Gastroesophageal sphincter (tissue), 4 donors: ENCODE data around the gene ID3. TPM values are rescaled to one million over a fixed set of nuclear protein-coding genes. Genes with fewer than 3 reads are reported as not detected.

Experiments used
- ATAC-seq: fragments of 150-250 bp; one replicate; pipeline ENCODE4 v1.9.1; 2016; ENCODE audit warnings: mild to moderate bottlenecking, moderate library complexity
- H3K27ac ChIP-seq, 4 donors: fragments of 200-600 bp; sonication (generic) in 3 of 4; 1 replicate in 3 of 4; 2 replicates in 1 of 4; pipeline ENCODE4 v1.5.1; 2016 to 2019
- H3K27me3 ChIP-seq: fragments of 200-600 bp; sonication (generic); one replicate; pipeline ENCODE4 v1.5.1; 2019
- H3K36me3 ChIP-seq, 2 donors: fragments of 200-600 bp; sonication (generic); one replicate each; pipeline ENCODE4 v1.5.1; 2019; ENCODE audit warnings: control low read depth in 1 of 2
- H3K4me1 ChIP-seq, 3 donors: fragments of 200-600 bp; sonication (generic); 1 replicate in 2 of 3; 2 replicates in 1 of 3; pipeline ENCODE4 v1.5.1; 2016 to 2019; ENCODE audit warnings: control low read depth in 2 of 3
- H3K4me3 ChIP-seq, 2 donors: fragments of 200-600 bp; sonication (generic); one replicate each; pipeline ENCODE4 v1.5.1; 2019; ENCODE audit warnings: mild to moderate bottlenecking in 1 of 2, moderate library complexity in 1 of 2
- H3K9me3 ChIP-seq, 3 donors: fragments of 200-600 bp; sonication (generic); one replicate each; pipeline ENCODE4 v1.5.1; 2017 to 2019; ENCODE audit warnings: control low read depth in 2 of 3
- CTCF ChIP-seq, 4 experiments: fragments of 200-600 bp in 2 of 4; fragments of 450-650 bp in 2 of 4; sonication (generic) in 1 of 4; IDR thresholded peaks; one replicate each; pipeline ENCODE4 v1.5.1; 2017 to 2019; ENCODE audit warnings: antibody characterized with exemption in 4 of 4, mild to moderate bottlenecking in 2 of 4, moderate library complexity in 2 of 4
- EP300 ChIP-seq: sonication (generic); formaldehyde crosslinking; IDR thresholded peaks from one replicate; pipeline ENCODE4 v1.6.1; 2017; ENCODE audit warnings: antibody characterized with exemption, mild to moderate bottlenecking
- POLR2A ChIP-seq, 2 donors: fragments of 450-650 bp; IDR thresholded peaks; one replicate each; pipeline ENCODE4 v1.6.1; 2017; ENCODE audit warnings: antibody characterized with exemption in 2 of 2, mild to moderate bottlenecking in 2 of 2, moderate library complexity in 1 of 2
- POLR2AphosphoS5 ChIP-seq: sonication (generic); formaldehyde crosslinking; IDR thresholded peaks from one replicate; pipeline ENCODE4 v1.6.1; 2017; ENCODE audit warnings: antibody characterized with exemption
- WGBS, 2 donors: methylation state at CpG; one replicate each; pipeline ENCODE4 v1.1.5; 2018; ENCODE audit warnings: low coverage in 1 of 2; 5-methylcytosine and 5-hydroxymethylcytosine counted together
- total RNA-seq, 4 donors: library from RNA; depleted of rRNA; stranded (reverse); fragments of >200 nt; gene quantifications; one replicate each; pipeline ENCODE4 v1.1.0, GENCODE V29; 2016

ID3 gene
- total RNA-seq, 4 donors from 2014 or later: 144 to 270 (median 221) TPM

DNA sequence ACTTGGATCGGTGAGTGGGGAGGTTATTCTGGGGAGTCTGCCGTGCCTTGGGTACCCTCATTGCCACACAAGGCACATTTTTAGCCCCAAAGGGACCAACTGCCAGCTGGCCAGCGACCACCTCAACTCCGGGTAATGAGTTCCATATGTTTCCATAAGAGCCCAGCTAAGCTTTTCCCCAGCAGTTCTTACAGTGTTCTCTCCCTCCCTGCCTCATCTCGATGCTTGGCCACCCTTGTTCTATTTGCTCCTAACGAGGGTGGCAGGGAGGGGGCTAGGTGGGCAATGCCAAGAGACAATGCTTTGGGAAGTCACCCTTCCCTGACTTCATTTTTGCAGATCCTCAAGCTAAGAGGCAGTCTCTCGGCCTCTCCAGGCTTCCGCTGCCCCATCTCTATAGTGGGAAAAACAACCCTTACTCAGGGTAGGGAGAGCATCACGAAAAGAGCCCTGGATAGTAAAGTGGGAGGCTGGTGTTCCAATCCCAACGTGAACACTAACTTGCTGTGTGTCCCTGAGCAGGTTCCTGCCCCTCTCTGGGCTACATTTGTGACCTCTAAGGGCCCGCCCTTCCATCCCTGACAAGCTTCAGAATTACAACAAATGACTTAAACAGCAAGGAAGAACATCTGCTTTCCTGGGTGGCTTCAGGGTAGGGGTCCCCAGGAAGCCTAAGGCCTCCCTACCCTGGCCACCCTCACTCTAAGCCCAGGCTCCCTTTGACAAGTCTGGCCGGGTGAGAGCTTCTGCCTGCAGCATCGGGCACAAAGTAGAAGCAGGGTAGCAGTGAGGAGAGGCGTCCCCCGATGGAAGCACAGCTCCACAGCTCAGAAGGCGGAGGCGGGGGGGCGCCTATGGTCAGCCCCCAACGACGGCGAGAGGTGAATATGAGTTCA lies 5.8 kb downstream of the ID3 start:
- Histone ChIP-seq H3K36me3 (peaks cover 0 to 11% of the 10 kb centered on the region in 2 donors), H3K9me3 (no peaks in the 10 kb centered on the region), H3K4me3 (no peak overlapping the region), H3K27ac (peak overlapping the region; percentile 70 to 98 (median 97)), H3K4me1 (peaks cover 0 to 75% (median 14%) of the 10 kb centered on the region in 3 donors), H3K27me3 (no peaks in the 10 kb centered on the region)
- no peak for TF ChIP-seq EP300
- TF ChIP-seq POLR2AphosphoS5: no peak
- no peak for TF ChIP-seq POLR2A (IDR thresholded peaks at IDR 0.05)
- TF ChIP-seq CTCF (IDR thresholded peaks at IDR 0.05): no peak
- ATAC-seq: no peak
- WGBS, 2 donors: 76 to 78% methylated on average over 4 to 5 of the region's 21 CpGs

- Histone ChIP-seq H3K4me3 (no peak overlapping the region), H3K4me1 (peaks cover 0 to 60% (median 14%) of the 10 kb centered on the region in 3 donors), H3K36me3 (no peaks in the 10 kb centered on the region), H3K27ac (peak overlapping the region in 2 of 4 donors; percentile 96 to 98), H3K9me3 (no peaks in the 10 kb centered on the region), H3K27me3 (no peaks in the 10 kb centered on the region)
- ATAC-seq: no peak
- 66 to 73% methylated on average over 2 to 4 of the region's 4 CpGs for WGBS, 2 donors
- TF ChIP-seq POLR2A (IDR thresholded peaks at IDR 0.05): no peak
- no peak for TF ChIP-seq CTCF (IDR thresholded peaks at IDR 0.05)
- no peak for TF ChIP-seq EP300
- no peak for TF ChIP-seq POLR2AphosphoS5
Measured at GRCh38 chr1:23551849-23552248, 7.5 kb downstream of the ID3 start.

DNA sequence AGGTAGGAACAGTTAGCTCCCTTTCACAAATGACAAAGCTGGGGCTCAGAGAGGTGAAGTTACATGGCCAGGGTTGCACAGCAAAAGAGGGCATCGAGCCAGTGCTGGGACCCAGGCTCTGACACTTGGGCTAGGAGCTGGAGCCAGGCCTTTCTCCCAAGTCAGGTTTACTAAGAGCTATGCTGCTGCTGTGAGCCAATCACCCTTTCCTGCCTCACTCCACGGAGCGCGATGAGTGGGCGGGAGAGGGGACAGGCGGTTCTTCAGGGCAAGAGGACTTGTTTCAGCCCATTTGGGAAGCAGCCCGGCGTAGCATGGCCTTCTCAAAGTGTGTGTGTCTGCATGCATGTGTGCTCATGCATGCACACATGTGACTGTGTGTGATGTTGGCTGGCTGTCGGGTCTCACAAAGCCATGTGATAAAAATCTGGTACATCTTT lies 10.6 kb downstream of the ID3 start:
- peak overlapping the region in 3 of 4 donors; percentile 14 to 36 (median 21) for H3K27ac ChIP-seq
- H3K4me3 ChIP-seq: no peak overlapping the region
- H3K27me3 ChIP-seq: no peaks in the 10 kb centered on the region
- peaks cover 0 to 41% (median 11%) of the 10 kb centered on the region in 3 donors for H3K4me1 ChIP-seq
- H3K9me3 ChIP-seq: no peaks in the 10 kb centered on the region
- no peaks in the 10 kb centered on the region for H3K36me3 ChIP-seq
- no peak for TF ChIP-seq CTCF (IDR thresholded peaks at IDR 0.05)
- no peak for TF ChIP-seq POLR2AphosphoS5
- no peak for TF ChIP-seq POLR2A (IDR thresholded peaks at IDR 0.05)
- no peak for TF ChIP-seq EP300
- whole genome bisulfite sequencing, 2 donors: 67 to 78% methylated on average over 1 to 4 of the region's 9 CpGs
- peak; percentile 23 for ATAC-seq

DNA sequence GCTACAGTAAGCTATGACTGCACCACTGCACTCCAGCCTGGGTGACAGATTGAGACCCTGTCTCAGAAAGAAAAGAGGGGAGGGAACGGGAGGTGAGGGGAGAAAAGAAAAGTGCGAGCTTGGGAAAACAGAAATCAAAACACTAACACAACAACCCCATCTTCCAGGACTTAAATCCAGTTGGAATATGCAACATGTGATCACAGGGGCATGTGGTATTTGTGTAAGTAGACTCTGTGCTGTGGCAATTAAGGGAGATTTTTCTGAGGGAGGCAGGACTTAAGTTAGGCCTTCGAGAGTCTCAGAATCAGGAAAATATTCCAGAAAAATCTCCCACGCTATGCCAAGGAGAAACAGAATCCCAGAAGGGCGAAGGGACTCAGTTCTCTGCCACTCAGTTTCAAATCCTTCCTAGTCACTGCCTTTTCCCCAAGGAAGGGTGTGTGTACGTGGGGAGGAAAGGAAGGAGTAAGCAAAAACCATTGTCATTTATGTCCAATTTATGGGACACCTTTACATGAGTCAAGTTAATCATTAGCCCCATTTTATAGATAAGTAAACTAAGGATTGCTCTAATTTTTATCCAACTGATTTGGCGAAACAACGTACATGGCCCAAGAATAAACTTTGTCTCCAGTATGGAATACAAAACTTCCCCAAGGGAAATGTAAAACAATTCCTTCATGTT lies 12.3 kb downstream of the ID3 start:
- Histone ChIP-seq H3K27me3 (no peaks in the 10 kb centered on the region), H3K36me3 (no peaks in the 10 kb centered on the region), H3K9me3 (no peaks in the 10 kb centered on the region), H3K4me3 (no peak overlapping the region), H3K27ac (no peak overlapping the region), H3K4me1 (peaks cover 0 to 26% (median 8%) of the 10 kb centered on the region in 3 donors)
- ATAC-seq: no peak
- 79 to 85% methylated on average over 7 to 8 of the region's 8 CpGs for WGBS, 2 donors
- no peak for TF ChIP-seq EP300
- no peak for TF ChIP-seq POLR2AphosphoS5
- TF ChIP-seq POLR2A (IDR thresholded peaks at IDR 0.05): no peak
- no peak for TF ChIP-seq CTCF (IDR thresholded peaks at IDR 0.05)
